Measurements from ENCODE around the gene FARSA. TPM values are rescaled to one million over a fixed set of nuclear protein-coding genes. Genes with fewer than 3 reads are reported as not detected.
"Not testable (repeated sequence)": the region's sequence is repeated elsewhere in the genome, so short reads cannot be mapped to it uniquely, and the experiment has no call there.

The FARSA gene
- total and polyA plus RNA-seq, 4 experiments from 2014 or later: 53.8 to 68.1 (median 61.2) TPM

- Mint-ChIP-seq H3K9me3 (peaks cover 0 to 4% (median 0%) of the 10 kb centered on the region in 8 donors), H3K27ac (peak overlapping the region in 4 of 7 donors; percentile 18 to 68 (median 36)), H3K36me3 (peaks cover 15 to 34% of the 10 kb centered on the region in 2 donors), H3K4me1 (peaks cover 14 to 30% (median 22%) of the 10 kb centered on the region in 4 donors), H3K4me3 (peak overlapping the region in 7 of 8 donors; percentile 40 to 98 (median 52)), H3K27me3 (no peaks in the 10 kb centered on the region)
- intact Hi-C loops (cut with micrococcal nuclease): no loop called here
- Histone ChIP-seq H3K9me3 (ENCODE audit: control insufficient read depth in 1 of 2, low read length in 2 of 2) (no peaks in the 10 kb centered on the region), H3K36me3 (ENCODE audit: insufficient read depth, low read length) (peaks cover 26% of the 10 kb centered on the region), H3K27me3 (ENCODE audit: insufficient read depth, low read length) (no peaks in the 10 kb centered on the region), H3K27ac (ENCODE audit: low read depth, low read length) (no peak overlapping the region), H3K4me3 (ENCODE audit: low read length in 2 of 2) (no peak overlapping the region), H3K4me1 (ENCODE audit: insufficient read depth, low read length) (peaks cover 19% of the 10 kb centered on the region)
- POLR2A ChIA-PET (ENCODE audit: partially characterized antibody): interaction anchor here (5.0 kb wide), 1 partner anchor 20 kb away, joined by 49 read pairs; no protein-coding TSS in a partner anchor
- DNase-seq: no peak
- CTCF ChIA-PET (ENCODE audit: partially characterized antibody): interaction anchor here (0.6 to 1.6 kb wide), 3 partner anchors 39 to 118 kb away, joined by 3 to 6 read pairs (median 5); no protein-coding TSS in a partner anchor
These were observed 39.9 kb downstream of the FARSA start for GRCh38 chr19:12893582-12893981.

- H3K9me3 ChIP-seq (ENCODE audit: control insufficient read depth in 1 of 2, low read length in 2 of 2): no peaks in the 10 kb centered on the region
- Mint-ChIP-seq H3K27ac (peak overlapping the region; percentile 93 to 99 (median 97)), H3K27me3 (no peaks in the 10 kb centered on the region), H3K9me3 (peaks cover 0 to 4% (median 0%) of the 10 kb centered on the region in 8 donors), H3K4me3 (peak overlapping the region; percentile 97 to 99 (median 99)), H3K36me3 (peaks cover 15 to 26% of the 10 kb centered on the region in 2 donors), H3K4me1 (peaks cover 14 to 32% (median 23%) of the 10 kb centered on the region in 4 donors)
- peaks cover 19% of the 10 kb centered on the region for H3K4me1 ChIP-seq (ENCODE audit: insufficient read depth, low read length)
- H3K27me3 ChIP-seq (ENCODE audit: insufficient read depth, low read length): no peaks in the 10 kb centered on the region
- intact Hi-C loops (cut with micrococcal nuclease): loop anchor here (1.0 kb wide), 2 partner anchors 47 to 74 kb away; partner anchors contain the start of gene CALR
- POLR2A ChIA-PET (ENCODE audit: partially characterized antibody): interaction anchor here (0.7 to 5.0 kb wide), 20 partner anchors 11 to 213 kb away, joined by 3 to 49 read pairs (median 5); partner anchors contain the start of genes CALR, DNASE2, FARSA and GADD45GIP1
- H3K27ac ChIP-seq (ENCODE audit: low read depth, low read length): peak overlapping the region; percentile 69
- CTCF ChIA-PET (ENCODE audit: partially characterized antibody): interaction anchor here (1.1 to 2.3 kb wide), 7 partner anchors 10 to 304 kb away, joined by 3 to 29 read pairs (median 8); partner anchors contain the start of genes DNASE2 and FARSA
- peak overlapping the region; percentile 84 to 88 for H3K4me3 ChIP-seq (ENCODE audit: low read length in 2 of 2)
- no peak for DNase-seq
- H3K36me3 ChIP-seq (ENCODE audit: insufficient read depth, low read length): peaks cover 9% of the 10 kb centered on the region
These were observed 41.9 kb downstream of the FARSA start for GRCh38 chr19:12891553-12892021.

GRCh38 chr19:12890787-12891552 is 42.5 kb downstream of the FARSA start, which contains the start of gene GCDH:
GCDH (plus strand) TSS chr19:12891160; CDS start chr19:12891305, 145 bp downstream.
- CTCF ChIA-PET (ENCODE audit: partially characterized antibody): interaction anchor here (0.9 to 2.3 kb wide), 10 partner anchors 9 to 304 kb away, joined by 3 to 29 read pairs (median 4); partner anchors contain the start of genes DNASE2, FARSA and RNASEH2A
- H3K4me3 ChIP-seq (ENCODE audit: low read length in 2 of 2): peak within 1 kb of the TSS; percentile 84 to 88
- no peaks in the 10 kb centered on the region for H3K9me3 ChIP-seq (ENCODE audit: control insufficient read depth in 1 of 2, low read length in 2 of 2)
- H3K27ac ChIP-seq (ENCODE audit: low read depth, low read length): peak within 1 kb of the TSS; percentile 69
- peaks cover 22% of the 10 kb centered on the region for H3K4me1 ChIP-seq (ENCODE audit: insufficient read depth, low read length)
- peaks cover 15 to 24% of the 10 kb centered on the region in 2 donors for H3K36me3 Mint-ChIP-seq
- peak within 1 kb of the TSS; percentile 93 to 99 (median 97) for H3K27ac Mint-ChIP-seq
- peaks cover 14 to 37% (median 25%) of the 10 kb centered on the region in 4 donors for H3K4me1 Mint-ChIP-seq
- H3K9me3 Mint-ChIP-seq: peaks cover 0 to 4% (median 0%) of the 10 kb centered on the region in 8 donors
- POLR2A ChIA-PET (ENCODE audit: partially characterized antibody): interaction anchor here (0.7 to 5.0 kb wide), 34 partner anchors 10 to 897 kb away, joined by 3 to 49 read pairs (median 4); partner anchors contain the start of genes CALR, DNASE2, FARSA and GADD45GIP1
- no peaks in the 10 kb centered on the region for H3K27me3 ChIP-seq (ENCODE audit: insufficient read depth, low read length)
- intact Hi-C loops (cut with micrococcal nuclease): loop anchor here (1.0 kb wide), 4 partner anchors 10 to 74 kb away; partner anchors contain the start of genes CALR, DNASE2 and SYCE2
- H3K4me3 Mint-ChIP-seq: peak within 1 kb of the TSS; percentile 97 to 99 (median 99)
- no peaks in the 10 kb centered on the region for H3K27me3 Mint-ChIP-seq
- H3K36me3 ChIP-seq (ENCODE audit: insufficient read depth, low read length): peaks cover 4% of the 10 kb centered on the region
- DNase-seq: peak; percentile 96 to 99 (median 97)

GRCh38 chr19:12890299-12890786 is 43.2 kb downstream of the FARSA start:
- not testable (repeated sequence) for H3K9me3 Mint-ChIP-seq; H3K27me3 Mint-ChIP-seq; DNase-seq; H3K27me3 ChIP-seq (ENCODE audit: insufficient read depth, low read length); H3K9me3 ChIP-seq (ENCODE audit: control insufficient read depth in 1 of 2, low read length in 2 of 2); H3K36me3 ChIP-seq (ENCODE audit: insufficient read depth, low read length)
- POLR2A ChIA-PET (ENCODE audit: partially characterized antibody): interaction anchor here (0.8 to 5.0 kb wide), 31 partner anchors 9 to 898 kb away, joined by 3 to 49 read pairs (median 4); partner anchors contain the start of genes CALR, DNASE2, FARSA and GADD45GIP1
- intact Hi-C loops (cut with micrococcal nuclease): loop anchor here (1.0 kb wide), 2 partner anchors 9 to 29 kb away; partner anchors contain the start of genes DNASE2 and SYCE2
- Mint-ChIP-seq H3K27ac (peak overlapping the region; percentile 93 to 99 (median 97)), H3K36me3 (peaks cover 15 to 24% of the 10 kb centered on the region in 2 donors), H3K4me3 (peak overlapping the region; percentile 97 to 99 (median 99)), H3K4me1 (peaks cover 14 to 38% (median 25%) of the 10 kb centered on the region in 4 donors)
- H3K4me1 ChIP-seq (ENCODE audit: insufficient read depth, low read length): peaks cover 24% of the 10 kb centered on the region
- H3K27ac ChIP-seq (ENCODE audit: low read depth, low read length): peak overlapping the region; percentile 69
- H3K4me3 ChIP-seq (ENCODE audit: low read length in 2 of 2): peak overlapping the region in 1 of 2 donors; percentile 84
- CTCF ChIA-PET (ENCODE audit: partially characterized antibody): interaction anchor here (0.7 to 2.3 kb wide), 11 partner anchors 9 to 305 kb away, joined by 3 to 29 read pairs (median 4); partner anchors contain the start of genes DNASE2, FARSA and RNASEH2A

GRCh38 chr19:12888006-12888603 is 45.4 kb downstream of the FARSA start:
- peak overlapping the region in 2 of 7 donors; percentile 35 to 53 for H3K27ac Mint-ChIP-seq

More at GRCh38 chr19:12888006-12888603, 45.4 kb downstream of the FARSA start:
- Histone ChIP-seq H3K4me3 (ENCODE audit: low read length in 2 of 2) (no peak overlapping the region), H3K4me1 (ENCODE audit: insufficient read depth, low read length) (peaks cover 33% of the 10 kb centered on the region), H3K9me3 (ENCODE audit: control insufficient read depth in 1 of 2, low read length in 2 of 2) (no peaks in the 10 kb centered on the region), H3K27me3 (ENCODE audit: insufficient read depth, low read length) (no peaks in the 10 kb centered on the region), H3K36me3 (ENCODE audit: insufficient read depth, low read length) (no peaks in the 10 kb centered on the region), H3K27ac (ENCODE audit: low read depth, low read length) (no peak overlapping the region)
- peaks cover 3 to 9% of the 10 kb centered on the region in 2 donors for H3K36me3 Mint-ChIP-seq
- peaks cover 18 to 42% (median 31%) of the 10 kb centered on the region in 4 donors for H3K4me1 Mint-ChIP-seq
- intact Hi-C loops (cut with micrococcal nuclease): loop anchor here (5.0 kb wide), 1 partner anchor 209 kb away; no protein-coding TSS in a partner anchor
- CTCF ChIA-PET (ENCODE audit: partially characterized antibody): interaction anchor here (0.7 to 9.0 kb wide), 5 partner anchors 12 to 973 kb away, joined by 3 to 166 read pairs (median 3); no protein-coding TSS in a partner anchor
- POLR2A ChIA-PET (ENCODE audit: partially characterized antibody): interaction anchor here (4.3 kb wide), 1 partner anchor 46 kb away, joined by 41 read pairs; the partner anchor contains the start of gene FARSA
- peaks cover 0 to 7% (median 0%) of the 10 kb centered on the region in 8 donors for H3K9me3 Mint-ChIP-seq
- no peak overlapping the region for H3K4me3 Mint-ChIP-seq
- no peaks in the 10 kb centered on the region for H3K27me3 Mint-ChIP-seq
- DNase-seq: no peak
